Measurements from ENCODE around the gene LRRFIP1.

- TF ChIP-seq CTCF (IDR thresholded peaks at IDR 0.05), result peak in 4 of 5 experiments; percentile 16 to 29 (median 21)
- TF ChIP-seq POLR2AphosphoS5 (IDR thresholded peaks at IDR 0.05), result no peak
These were observed 22.4 kb upstream of the LRRFIP1 start for GRCh38 chr2:237604960-237605359.
